T-helper 1 cell treated with Interleukin-12 subunit alpha and Interleukin-12 subunit beta and Interleukin-4 antibody, amounts not matched to agents 30 ng/mL and 1 ng/mL, for 36 hours (primary cell): ENCODE results near the gene FHOD3. TPM values are rescaled to one million over a fixed set of nuclear protein-coding genes. Genes with fewer than 3 reads are reported as not detected.

Source experiments
- intact Hi-C: fragments of 100-400 bp; cut with micrococcal nuclease; formaldehyde crosslinking; loops from one replicate; pipeline ENCODE4 v1.15.1; 2024
- total RNA-seq: library from RNA; stranded (reverse); gene quantifications from 2 replicates; pipeline ENCODE4 v1.2.3, GENCODE V29; 2022

Gene FHOD3
- total RNA-seq, 1 donor from 2014 or later, result not detected

DNA sequence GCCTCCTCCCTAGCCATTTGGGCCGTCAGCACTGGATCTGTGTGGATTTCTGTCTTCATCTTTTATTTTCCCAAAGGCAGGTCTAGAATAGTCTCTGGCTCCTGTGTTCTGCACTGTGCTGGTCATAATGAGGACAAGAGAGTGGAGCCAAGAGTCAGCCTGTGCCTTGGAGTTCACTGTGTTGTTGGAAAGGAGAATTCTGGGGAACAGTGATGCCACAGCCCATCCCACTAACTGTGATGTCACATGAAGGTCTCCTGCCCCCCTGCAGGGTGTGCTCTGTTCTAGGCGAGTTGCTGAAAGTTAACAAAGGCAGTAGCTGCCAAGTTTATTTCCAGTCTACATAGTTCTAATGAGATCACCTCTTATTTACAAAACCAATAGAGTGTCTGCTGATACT, 282.8 kb downstream of the FHOD3 start:
- intact Hi-C loops, result no loop called here

GRCh38 chr18:36580874-36581750, 283.6 kb downstream of the FHOD3 start:
- intact Hi-C loops, result no loop called here

GRCh38 chr18:36582988-36583745, 285.7 kb downstream of the FHOD3 start:
- intact Hi-C loops, result no loop called here

GRCh38 chr18:36589857-36590543, 292.5 kb downstream of the FHOD3 start:
- intact Hi-C loops, result no loop called here

- intact Hi-C loops, result no loop called here
These were observed 293.4 kb downstream of the FHOD3 start for GRCh38 chr18:36590621-36591580.

- intact Hi-C loops, result no loop called here
These were observed 294.8 kb downstream of the FHOD3 start for GRCh38 chr18:36592282-36592681.

GRCh38 chr18:36593001-36593400, 295.5 kb downstream of the FHOD3 start:
- intact Hi-C loops, result no loop called here

DNA sequence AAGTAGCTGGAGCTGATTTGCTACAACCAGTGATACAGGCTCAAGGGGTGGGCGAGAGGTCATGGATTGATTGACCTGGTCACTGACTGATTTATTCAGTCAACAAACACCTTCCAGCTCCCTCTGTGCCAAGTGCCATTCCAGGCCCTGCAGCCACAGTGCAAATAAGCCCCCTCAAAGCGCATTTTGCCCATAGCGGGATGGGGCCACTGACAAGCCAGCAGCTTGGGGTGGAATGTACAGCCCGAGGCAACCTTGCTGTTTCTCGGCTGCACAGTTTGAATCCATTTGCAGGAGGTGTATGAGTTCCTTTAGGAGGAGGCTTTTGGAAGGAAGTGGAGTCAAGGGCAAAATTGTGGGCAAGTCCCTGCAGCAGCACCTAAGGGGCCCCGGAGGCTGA, 296.1 kb downstream of the FHOD3 start:
- intact Hi-C loops, result no loop called here

DNA sequence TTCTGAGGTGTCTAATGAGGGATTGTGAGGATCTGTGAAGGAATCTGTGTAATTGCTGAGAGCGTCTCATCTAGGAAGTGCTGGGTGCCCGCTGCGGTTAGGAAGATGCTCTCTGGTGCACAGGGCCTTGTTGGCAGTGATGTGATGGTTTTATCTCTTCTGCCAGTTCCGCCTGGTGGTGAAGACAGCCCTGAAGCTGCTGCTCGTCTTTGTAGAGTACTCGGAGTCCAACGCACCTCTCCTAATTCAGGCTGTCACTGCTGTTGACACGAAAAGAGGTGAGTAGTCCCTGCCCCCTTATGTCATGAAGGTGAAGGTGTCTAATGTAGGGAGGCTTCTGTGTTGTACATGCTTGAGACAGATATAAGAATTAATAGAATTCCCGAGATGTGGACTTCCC, 297.1 kb downstream of the FHOD3 start:
- intact Hi-C loops, result no loop called here

DNA sequence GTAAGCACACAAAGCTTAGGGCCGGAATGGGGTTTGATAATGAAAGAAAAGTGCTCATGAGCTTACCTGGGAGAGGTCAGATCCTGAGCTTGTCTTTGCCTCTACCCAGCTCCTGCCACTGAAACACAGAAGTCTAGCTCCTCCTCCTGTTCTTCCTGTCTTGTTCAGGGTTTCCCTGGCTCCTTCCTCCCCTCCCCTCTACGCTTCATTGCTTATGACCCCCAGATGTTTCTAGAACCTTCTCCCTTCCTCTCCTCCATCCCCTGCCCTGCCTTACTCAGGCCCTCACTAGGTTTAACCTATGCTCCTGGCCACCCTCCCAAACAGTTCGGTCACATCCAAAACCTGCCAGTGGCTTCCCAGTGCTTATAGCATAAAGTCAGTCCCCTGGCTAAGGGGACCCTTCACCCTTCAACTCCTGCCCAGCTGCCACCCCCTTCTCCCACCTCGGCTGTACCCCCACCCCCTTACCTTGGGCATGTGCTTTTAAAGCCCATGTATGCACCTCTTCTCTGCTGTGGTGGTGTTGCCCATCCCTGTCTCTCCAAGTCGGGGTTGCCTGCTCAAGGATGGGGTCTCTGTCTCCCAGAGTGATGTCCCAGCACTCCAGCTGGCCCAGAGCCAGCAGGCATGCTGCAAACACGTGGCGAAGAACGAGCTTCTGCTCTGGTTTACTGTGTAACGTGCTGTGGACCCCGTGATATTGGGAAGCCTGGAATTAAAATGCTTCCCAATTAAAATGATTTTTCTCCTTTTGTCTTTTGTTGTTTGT, 297.7 kb downstream of the FHOD3 start:
- intact Hi-C loops, result no loop called here

- intact Hi-C loops, result no loop called here
These were observed 298.3 kb downstream of the FHOD3 start for GRCh38 chr18:36595818-36596215.

- intact Hi-C loops, result no loop called here
These were observed 300.1 kb downstream of the FHOD3 start for GRCh38 chr18:36597636-36598035.

DNA sequence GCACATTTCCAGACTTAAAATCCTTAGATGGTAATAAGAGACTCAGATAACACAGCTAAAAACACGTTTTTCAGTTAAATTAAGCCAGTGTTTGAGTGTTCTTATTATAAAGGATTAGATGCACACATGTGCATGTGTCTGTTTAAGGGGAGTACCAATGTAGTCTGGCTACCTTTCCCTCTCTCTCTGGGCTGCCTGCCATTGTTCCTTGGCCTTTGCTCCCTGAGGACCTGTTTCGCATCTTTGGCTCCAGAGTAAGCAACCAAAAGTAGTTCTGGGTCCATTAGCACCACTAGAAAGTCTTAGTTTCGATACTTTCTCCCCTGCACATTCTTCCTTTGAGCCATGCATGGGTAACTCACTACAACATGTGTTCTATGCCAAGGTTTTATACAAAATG, 303.0 kb downstream of the FHOD3 start:
- intact Hi-C loops, result no loop called here

- intact Hi-C loops, result no loop called here
These were observed 303.8 kb downstream of the FHOD3 start for GRCh38 chr18:36601316-36601715.

- intact Hi-C loops, result no loop called here
These were observed 304.6 kb downstream of the FHOD3 start for GRCh38 chr18:36602071-36602470.

DNA sequence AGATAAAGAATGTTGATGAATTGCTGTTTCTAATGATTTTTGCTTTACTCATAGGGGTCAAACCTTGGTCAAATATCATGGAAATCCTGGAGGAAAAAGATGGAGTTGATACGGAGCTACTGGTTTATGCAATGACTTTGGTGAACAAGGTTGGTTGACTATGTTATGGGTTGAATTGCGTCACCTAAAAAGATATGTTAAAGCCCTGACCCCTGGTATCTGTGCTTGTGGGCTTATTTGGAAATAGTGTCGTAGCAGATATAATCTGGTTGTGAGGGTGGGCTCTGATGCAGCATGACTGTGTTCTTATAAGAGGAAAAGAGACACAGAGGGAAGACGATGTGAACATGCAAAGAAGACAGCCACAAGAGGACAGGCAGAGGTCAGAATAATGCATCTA, 305.1 kb downstream of the FHOD3 start:
- intact Hi-C loops, result no loop called here

DNA sequence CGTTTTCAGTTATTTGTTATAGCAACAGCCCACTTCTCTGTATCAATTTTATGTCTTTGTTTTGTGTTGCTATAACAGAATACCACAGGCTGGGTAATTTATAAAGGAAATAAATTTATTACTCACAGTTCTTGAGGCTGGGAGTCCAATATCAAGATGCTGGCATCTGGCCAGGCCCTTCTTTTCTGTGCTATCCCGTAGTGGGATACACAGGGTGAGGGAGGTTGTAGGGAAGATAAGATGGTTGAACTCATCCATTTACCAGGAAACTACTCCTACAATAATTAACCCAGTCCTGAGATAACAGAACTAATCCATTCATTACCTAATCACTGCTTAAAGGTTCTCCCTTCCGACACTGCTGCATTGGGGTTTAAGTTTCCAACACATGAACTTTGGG, 310.6 kb downstream of the FHOD3 start:
- intact Hi-C loops, result no loop called here

GRCh38 chr18:36610258-36610657, 312.7 kb downstream of the FHOD3 start:
- intact Hi-C loops, result no loop called here

- intact Hi-C loops, result no loop called here
These were observed 313.1 kb downstream of the FHOD3 start for GRCh38 chr18:36610661-36611060.

- intact Hi-C loops, result no loop called here
These were observed 315.6 kb downstream of the FHOD3 start for GRCh38 chr18:36613069-36613468.
